Neural cell (in vitro differentiated cells): Measurements from ENCODE around the gene SLC2A13.

Experiments used
- CTCF ChIP-seq: fragments of 450-650 bp; IDR thresholded peaks from 2 replicates; pipeline ENCODE4 v1.5.1; 2014; ENCODE audit warnings: antibody characterized with exemption, mild to moderate bottlenecking, moderate library complexity; ENCODE audit not compliant: poor library complexity, severe bottlenecking
- EP300 ChIP-seq: fragments of 450-650 bp; conservative IDR thresholded peaks from 2 replicates; pipeline ENCODE4 v1.6.1; 2014; ENCODE audit warnings: antibody characterized with exemption, mild to moderate bottlenecking, moderate library complexity; ENCODE audit not compliant: poor library complexity, severe bottlenecking
- EZH2 ChIP-seq: fragments of 200-600, 300-800 bp; shearing (Covaris generic), sonication (generic); IDR thresholded peaks from 2 replicates; pipeline ENCODE4 v1.6.1; 2014; ENCODE audit warnings: antibody characterized with exemption, low read length, borderline replicate concordance, mild to moderate bottlenecking; ENCODE audit not compliant: insufficient read depth, poor library complexity, severe bottlenecking
- MXI1 ChIP-seq: fragments of 450-650 bp; conservative IDR thresholded peaks from 2 replicates; pipeline ENCODE4 v1.6.1; 2014; ENCODE audit warnings: antibody characterized with exemption, mild to moderate bottlenecking; ENCODE audit not compliant: poor library complexity, severe bottlenecking
- RAD21 ChIP-seq: fragments of 450-650 bp; conservative IDR thresholded peaks from 2 replicates; pipeline ENCODE4 v1.6.1; 2014; ENCODE audit warnings: antibody characterized with exemption, mild to moderate bottlenecking, moderate library complexity
- SMC3 ChIP-seq: fragments of 450-650 bp; conservative IDR thresholded peaks from 2 replicates; pipeline ENCODE4 v1.6.1; 2014; ENCODE audit warnings: antibody characterized with exemption, mild to moderate bottlenecking, moderate library complexity; ENCODE audit not compliant: poor library complexity
- TAF1 ChIP-seq: IDR thresholded peaks from 2 replicates; pipeline ENCODE4 v1.6.1; 2012; ENCODE audit warnings: low read depth
- TF ChIP-seq, protein P1 (sequence below): IDR thresholded peaks from 2 replicates; pipeline ENCODE4 v1.6.1; 2012; ENCODE audit warnings: borderline replicate concordance

- no peak for TF ChIP-seq SMC3
- no peak for TF ChIP-seq RAD21
- no peak for TF ChIP-seq CTCF
- no peak for TF ChIP-seq TAF1
- TF ChIP-seq EZH2, result no peak
- TF ChIP-seq EP300, result no peak
- no peak for TF ChIP-seq MXI1
- TF ChIP-seq, protein P1, sequence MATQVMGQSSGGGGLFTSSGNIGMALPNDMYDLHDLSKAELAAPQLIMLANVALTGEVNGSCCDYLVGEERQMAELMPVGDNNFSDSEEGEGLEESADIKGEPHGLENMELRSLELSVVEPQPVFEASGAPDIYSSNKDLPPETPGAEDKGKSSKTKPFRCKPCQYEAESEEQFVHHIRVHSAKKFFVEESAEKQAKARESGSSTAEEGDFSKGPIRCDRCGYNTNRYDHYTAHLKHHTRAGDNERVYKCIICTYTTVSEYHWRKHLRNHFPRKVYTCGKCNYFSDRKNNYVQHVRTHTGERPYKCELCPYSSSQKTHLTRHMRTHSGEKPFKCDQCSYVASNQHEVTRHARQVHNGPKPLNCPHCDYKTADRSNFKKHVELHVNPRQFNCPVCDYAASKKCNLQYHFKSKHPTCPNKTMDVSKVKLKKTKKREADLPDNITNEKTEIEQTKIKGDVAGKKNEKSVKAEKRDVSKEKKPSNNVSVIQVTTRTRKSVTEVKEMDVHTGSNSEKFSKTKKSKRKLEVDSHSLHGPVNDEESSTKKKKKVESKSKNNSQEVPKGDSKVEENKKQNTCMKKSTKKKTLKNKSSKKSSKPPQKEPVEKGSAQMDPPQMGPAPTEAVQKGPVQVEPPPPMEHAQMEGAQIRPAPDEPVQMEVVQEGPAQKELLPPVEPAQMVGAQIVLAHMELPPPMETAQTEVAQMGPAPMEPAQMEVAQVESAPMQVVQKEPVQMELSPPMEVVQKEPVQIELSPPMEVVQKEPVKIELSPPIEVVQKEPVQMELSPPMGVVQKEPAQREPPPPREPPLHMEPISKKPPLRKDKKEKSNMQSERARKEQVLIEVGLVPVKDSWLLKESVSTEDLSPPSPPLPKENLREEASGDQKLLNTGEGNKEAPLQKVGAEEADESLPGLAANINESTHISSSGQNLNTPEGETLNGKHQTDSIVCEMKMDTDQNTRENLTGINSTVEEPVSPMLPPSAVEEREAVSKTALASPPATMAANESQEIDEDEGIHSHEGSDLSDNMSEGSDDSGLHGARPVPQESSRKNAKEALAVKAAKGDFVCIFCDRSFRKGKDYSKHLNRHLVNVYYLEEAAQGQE, result no peak
Observed at GRCh38 chr12:39923364-39923763, 182.5 kb downstream of the SLC2A13 start.
